Hematopoietic multipotent progenitor cell (in vitro differentiated cells): ENCODE results near the gene ERICH4. TPM values are rescaled to one million over a fixed set of nuclear protein-coding genes. Genes with fewer than 3 reads are reported as not detected.

Experiments used
- DNase-seq, 3 donors: peaks; one replicate each; pipeline ENCODE4 v3.0.0-alpha.2; 2011 to 2015; ENCODE audit warnings: low read depth in 2 of 3, low spot score in 2 of 3
- total RNA-seq: library from RNA; depleted of rRNA; stranded (reverse); fragments of >200 nt; gene quantifications from one replicate; pipeline ENCODE4 v1.2.3, GENCODE V29; 2012

The ERICH4 gene
- total RNA-seq, 1 donor: under 0.01 TPM

- no peak for DNase-seq
Observed at GRCh38 chr19:41413947-41414346, 29.0 kb upstream of the ERICH4 start.

GRCh38 chr19:41414461-41414860, 28.5 kb upstream of the ERICH4 start:
- no peak for DNase-seq

GRCh38 chr19:41415154-41415571, 27.8 kb upstream of the ERICH4 start:
- DNase-seq: no peak

- DNase-seq: no peak
Observed at GRCh38 chr19:41416194-41416674, 26.7 kb upstream of the ERICH4 start.

- peak in 2 of 3 donors; percentile 50 to 72 for DNase-seq
Observed at GRCh38 chr19:41420101-41420880, 22.7 kb upstream of the ERICH4 start.

GRCh38 chr19:41421314-41421713, 21.6 kb upstream of the ERICH4 start:
- DNase-seq: no peak

- no peak for DNase-seq
Observed at GRCh38 chr19:41421973-41422372, 21.0 kb upstream of the ERICH4 start.

- no peak for DNase-seq
Observed at GRCh38 chr19:41422456-41422855, 20.5 kb upstream of the ERICH4 start.

- no peak for DNase-seq
Observed at GRCh38 chr19:41422955-41423354, 20.0 kb upstream of the ERICH4 start.

GRCh38 chr19:41424335-41425173, 18.4 kb upstream of the ERICH4 start:
- no peak for DNase-seq

- DNase-seq: no peak
Observed at GRCh38 chr19:41425174-41426115, 17.5 kb upstream of the ERICH4 start.

- no peak for DNase-seq
Observed at GRCh38 chr19:41426116-41426841, 16.7 kb upstream of the ERICH4 start.

GRCh38 chr19:41426952-41427646, 15.9 kb upstream of the ERICH4 start, which contains the start of gene B3GNT8:
B3GNT8 (minus strand) TSS chr19:41427374; CDS start chr19:41426778, 596 bp downstream.
- DNase-seq: peak in 2 of 3 donors; percentile 73 to 83

GRCh38 chr19:41427647-41428480, 15.1 kb upstream of the ERICH4 start:
- peak in 2 of 3 donors; percentile 46 to 57 for DNase-seq

- DNase-seq: no peak
Observed at GRCh38 chr19:41428481-41428859, 14.5 kb upstream of the ERICH4 start.

- no peak for DNase-seq
Observed at GRCh38 chr19:41430922-41431321, 12.0 kb upstream of the ERICH4 start.

- peak in 2 of 3 donors; percentile 51 to 73 for DNase-seq
Observed at GRCh38 chr19:41431426-41432386, 11.2 kb upstream of the ERICH4 start.
